HG03135 (cell line): ENCODE measurements around the gene PSMA6.

ENCODE experiments used
- ATAC-seq: cut with Tn5 transposase; IDR thresholded peaks from one replicate; pipeline ENCODE4 v1.9.1; 2021; ENCODE audit warnings: mild to moderate bottlenecking, moderate library complexity; ENCODE audit not compliant: unreplicated experiment

The PSMA6 gene

DNA sequence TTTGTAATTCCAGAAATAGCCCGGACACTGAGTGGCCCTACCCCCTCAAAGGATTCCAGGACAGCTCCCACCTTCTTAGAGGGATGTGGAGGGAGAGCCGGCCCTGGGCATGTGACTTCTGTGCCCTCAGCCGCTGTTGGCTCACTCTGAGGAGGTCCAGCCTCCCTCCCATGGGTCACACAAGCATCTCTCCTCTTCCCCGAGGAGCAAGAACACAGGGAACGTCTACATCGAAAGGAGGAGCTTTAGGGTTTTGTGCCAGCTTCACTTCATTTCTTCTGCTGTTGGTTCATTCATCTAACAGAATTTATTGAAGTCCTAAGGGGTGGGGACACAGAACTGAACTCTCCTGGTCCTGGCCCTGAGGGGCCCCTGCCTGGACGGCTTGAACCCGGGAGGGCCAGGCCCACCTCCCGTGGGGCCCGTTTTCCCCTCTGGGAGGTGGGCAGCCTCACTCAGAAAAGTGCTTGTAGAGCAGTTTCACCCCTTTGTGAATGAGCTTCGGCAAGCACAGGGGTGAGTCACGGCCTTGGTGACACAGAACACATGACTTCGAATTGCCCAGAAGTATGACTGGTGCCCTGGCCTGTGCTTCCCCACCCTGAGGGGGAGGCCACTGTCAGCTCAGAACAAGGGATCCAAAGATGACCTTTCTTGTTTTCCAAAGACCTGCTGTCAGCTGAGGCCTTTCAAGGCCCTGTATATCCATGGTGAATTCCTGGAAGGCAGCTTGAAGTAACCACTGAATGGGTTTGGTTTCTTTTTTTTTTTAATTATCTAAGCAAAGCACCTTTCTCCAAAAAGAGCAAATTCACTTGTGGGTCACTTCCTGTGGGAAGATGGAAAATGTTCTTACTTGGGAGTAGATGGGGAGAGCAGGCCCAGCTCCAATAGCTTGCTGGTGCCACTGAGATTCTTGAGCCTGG is 73.2 kb downstream of the PSMA6 start:
- ATAC-seq, result no peak

DNA sequence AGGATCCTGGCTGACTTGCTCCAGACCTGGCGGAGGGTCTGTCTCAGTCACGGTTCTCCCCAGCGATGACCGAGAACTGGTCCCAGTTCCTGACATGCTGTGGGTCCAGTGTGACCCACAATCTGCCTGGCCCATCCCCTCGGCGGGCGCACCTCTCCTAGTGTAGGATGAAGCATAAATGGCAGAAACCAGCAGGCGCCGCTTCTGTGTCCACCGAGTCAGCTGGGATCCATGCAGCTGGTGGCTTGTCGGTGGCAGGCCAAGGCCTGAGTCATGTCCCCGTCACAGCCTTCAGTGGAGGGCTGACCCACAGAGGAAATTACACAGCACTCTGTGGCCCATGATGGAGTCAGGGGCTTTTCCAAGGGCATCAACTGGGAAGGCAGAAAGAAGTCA is 73.9 kb downstream of the PSMA6 start:
- ATAC-seq, result no peak

DNA sequence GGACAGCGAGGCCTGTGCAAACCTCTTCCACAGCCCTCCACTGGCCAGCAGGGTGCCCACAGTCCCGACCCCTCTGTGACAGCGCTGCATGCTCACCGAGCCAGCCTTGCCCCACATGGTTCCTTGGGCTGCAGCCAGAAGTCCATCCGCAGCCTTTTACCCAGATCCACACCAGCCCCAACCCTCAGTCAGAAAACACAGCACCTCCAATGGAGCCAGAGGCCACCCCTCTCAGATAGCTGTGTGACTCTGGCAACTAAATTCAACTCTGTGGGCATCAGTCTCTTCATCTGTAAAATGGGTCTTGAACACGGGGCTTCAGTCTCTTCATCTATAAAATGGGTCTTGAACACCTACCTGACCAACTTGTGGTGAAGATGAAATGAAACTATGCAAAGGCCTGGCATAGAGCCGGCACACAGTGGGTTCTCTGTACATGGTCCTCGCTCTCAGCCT is 74.4 kb downstream of the PSMA6 start:
- no peak for ATAC-seq

DNA sequence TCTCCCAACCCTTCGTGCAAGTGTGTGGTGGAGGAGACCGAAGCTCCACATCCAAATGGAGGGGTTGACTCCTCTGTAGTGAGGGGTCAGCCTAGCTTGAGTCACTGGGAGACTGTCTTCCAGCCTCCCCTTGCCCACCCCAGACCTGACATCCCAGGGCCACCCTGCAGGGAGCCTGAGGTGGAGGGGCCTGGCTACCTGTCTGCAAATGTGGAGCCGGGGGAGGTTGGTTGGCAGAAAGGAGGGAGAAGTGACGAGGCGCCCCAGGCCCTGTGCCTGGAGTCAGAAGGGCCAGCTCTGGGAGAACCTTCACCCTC is 74.8 kb downstream of the PSMA6 start:
- no peak for ATAC-seq
